Cardiac muscle cell (in vitro differentiated cells and primary cell): ENCODE results near the gene DSG1. TPM values are rescaled to one million over a fixed set of nuclear protein-coding genes. Genes with fewer than 3 reads are reported as not detected.
A peak's percentile ranks its signal among the peaks of the same experiment; 100 is the strongest.

ENCODE experiments used
- DNase-seq, 2 donors: peaks; one replicate each; pipeline versions ENCODE4 v3.0.0 to v3.0.0-alpha.2; 2010 to 2017; ENCODE audit warnings: low read depth in 1 of 2, low spot score in 1 of 2
- H3K27ac ChIP-seq: fragments of 200-600 bp; sonication (generic); 2 replicates; pipeline ENCODE4 v1.5.1; 2016
- H3K27me3 ChIP-seq: fragments of 200-600 bp; sonication (generic); 2 replicates; pipeline ENCODE4 v1.6.0; 2016; ENCODE audit warnings: control low read depth
- H3K36me3 ChIP-seq: fragments of 200-600 bp; sonication (generic); 2 replicates; pipeline ENCODE4 v1.5.1; 2016; ENCODE audit warnings: control low read depth
- H3K4me1 ChIP-seq: fragments of 200-600 bp; sonication (generic); 2 replicates; pipeline ENCODE4 v1.8.1; 2017; ENCODE audit warnings: low read depth, mild to moderate bottlenecking, mixed run types
- H3K4me3 ChIP-seq: fragments of 200-600 bp; sonication (generic); 2 replicates; pipeline ENCODE4 v1.5.1; 2016; ENCODE audit warnings: mild to moderate bottlenecking
- H3K9me3 ChIP-seq: fragments of 200-600 bp; sonication (generic); 2 replicates; pipeline ENCODE4 v1.5.1; 2017; ENCODE audit warnings: low read depth, mild to moderate bottlenecking, control low read depth
- polyA plus RNA-seq: library from polyadenylated mRNA; unstranded; fragments of >200 nt; fragmentation: Nextera tagmentation; extraction: Ambion mirVana; gene quantifications from 2 replicates; pipeline ENCODE4 v1.2.1, GENCODE V29; 2016
- total RNA-seq: library from RNA; depleted of rRNA; stranded (reverse); fragments of >200 nt; gene quantifications from 2 replicates; pipeline ENCODE4 v1.2.3, GENCODE V29; 2016
- TF ChIP-seq, protein P1 (sequence below): IDR thresholded peaks from 2 replicates; pipeline ENCODE4 v1.5.1; 2012; ENCODE audit warnings: low read depth, mild to moderate bottlenecking, low read length

The DSG1 gene
- total and polyA plus RNA-seq, 2 experiments from 2014 or later = not detected

DNA sequence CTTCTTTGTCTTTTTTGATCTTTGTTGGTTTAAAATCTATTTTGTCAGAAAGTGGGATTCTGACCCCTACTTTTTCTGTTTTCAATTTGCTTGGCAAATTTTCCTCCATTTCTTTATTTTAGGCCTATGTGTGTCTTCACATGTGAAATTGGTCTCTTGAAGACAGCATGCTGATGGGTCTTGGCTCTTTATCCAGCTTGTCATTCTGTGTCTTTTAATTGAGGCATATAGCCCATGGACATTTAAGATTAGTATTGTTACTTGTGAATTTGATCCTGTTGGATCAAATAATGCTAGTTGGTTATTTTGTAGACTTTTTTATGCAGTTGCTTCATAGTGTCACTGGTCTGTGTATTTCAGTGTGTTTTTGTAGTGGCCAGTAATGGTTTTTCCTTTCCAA, 26.3 kb upstream of the DSG1 start:
- H3K27me3 ChIP-seq = no peaks in the 10 kb centered on the region
- no peak overlapping the region for H3K4me3 ChIP-seq
- DNase-seq = no peak
- H3K27ac ChIP-seq = no peak overlapping the region
- TF ChIP-seq, protein P1, sequence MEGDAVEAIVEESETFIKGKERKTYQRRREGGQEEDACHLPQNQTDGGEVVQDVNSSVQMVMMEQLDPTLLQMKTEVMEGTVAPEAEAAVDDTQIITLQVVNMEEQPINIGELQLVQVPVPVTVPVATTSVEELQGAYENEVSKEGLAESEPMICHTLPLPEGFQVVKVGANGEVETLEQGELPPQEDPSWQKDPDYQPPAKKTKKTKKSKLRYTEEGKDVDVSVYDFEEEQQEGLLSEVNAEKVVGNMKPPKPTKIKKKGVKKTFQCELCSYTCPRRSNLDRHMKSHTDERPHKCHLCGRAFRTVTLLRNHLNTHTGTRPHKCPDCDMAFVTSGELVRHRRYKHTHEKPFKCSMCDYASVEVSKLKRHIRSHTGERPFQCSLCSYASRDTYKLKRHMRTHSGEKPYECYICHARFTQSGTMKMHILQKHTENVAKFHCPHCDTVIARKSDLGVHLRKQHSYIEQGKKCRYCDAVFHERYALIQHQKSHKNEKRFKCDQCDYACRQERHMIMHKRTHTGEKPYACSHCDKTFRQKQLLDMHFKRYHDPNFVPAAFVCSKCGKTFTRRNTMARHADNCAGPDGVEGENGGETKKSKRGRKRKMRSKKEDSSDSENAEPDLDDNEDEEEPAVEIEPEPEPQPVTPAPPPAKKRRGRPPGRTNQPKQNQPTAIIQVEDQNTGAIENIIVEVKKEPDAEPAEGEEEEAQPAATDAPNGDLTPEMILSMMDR = no peak
- no peaks in the 10 kb centered on the region for H3K36me3 ChIP-seq
- no peaks in the 10 kb centered on the region for H3K9me3 ChIP-seq
- no peaks in the 10 kb centered on the region for H3K4me1 ChIP-seq

- Histone ChIP-seq H3K9me3 (no peaks in the 10 kb centered on the region), H3K4me1 (no peaks in the 10 kb centered on the region), H3K36me3 (no peaks in the 10 kb centered on the region), H3K27me3 (no peaks in the 10 kb centered on the region), H3K27ac (no peak overlapping the region), H3K4me3 (no peak overlapping the region)
- no peak for DNase-seq
- TF ChIP-seq, protein P1 = no peak
These were observed 23.7 kb upstream of the DSG1 start for GRCh38 chr18:31294199-31294747.

DNA sequence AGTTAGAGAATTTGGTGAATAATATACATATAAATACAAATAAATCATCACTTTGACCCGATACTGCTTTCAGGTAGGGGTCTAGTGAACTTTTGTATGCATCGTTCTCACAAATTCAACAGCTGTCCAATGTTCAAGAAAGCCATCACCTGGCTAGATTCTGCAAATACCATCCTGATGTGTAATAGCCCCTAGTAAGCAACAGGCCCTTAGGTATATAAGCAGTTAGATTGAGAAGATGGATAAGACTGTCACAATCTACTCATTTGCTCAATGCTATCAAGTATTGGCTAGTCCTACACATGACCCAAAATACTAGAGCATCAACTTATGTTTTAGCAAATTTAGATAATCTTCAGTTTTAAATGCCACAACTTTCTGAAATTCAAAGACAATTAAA, 20.7 kb upstream of the DSG1 start:
- H3K36me3 ChIP-seq = no peaks in the 10 kb centered on the region
- TF ChIP-seq, protein P1 = no peak

GRCh38 chr18:31301201-31301655, 16.7 kb upstream of the DSG1 start:
- TF ChIP-seq, protein P1 = no peak
- Histone ChIP-seq H3K4me3 (no peak overlapping the region), H3K4me1 (no peaks in the 10 kb centered on the region), H3K9me3 (no peaks in the 10 kb centered on the region), H3K27ac (no peak overlapping the region), H3K27me3 (no peaks in the 10 kb centered on the region), H3K36me3 (no peaks in the 10 kb centered on the region)
- peak in 1 of 2 donors; percentile 32 for DNase-seq

More for the DNA sequence above, 20.7 kb upstream of the DSG1 start:
- DNase-seq = no peak
- Histone ChIP-seq H3K4me1 (no peaks in the 10 kb centered on the region), H3K4me3 (no peak overlapping the region), H3K27me3 (no peaks in the 10 kb centered on the region), H3K9me3 (no peaks in the 10 kb centered on the region), H3K27ac (no peak overlapping the region)

- Histone ChIP-seq H3K27me3 (no peaks in the 10 kb centered on the region), H3K27ac (no peak overlapping the region), H3K4me3 (no peak overlapping the region), H3K36me3 (no peaks in the 10 kb centered on the region), H3K9me3 (no peaks in the 10 kb centered on the region), H3K4me1 (no peaks in the 10 kb centered on the region)
- TF ChIP-seq, protein P1 = no peak
- no peak for DNase-seq
These were observed 15.0 kb upstream of the DSG1 start for GRCh38 chr18:31302991-31303390.
